Liver (tissue), 3 donors: ENCODE results near the gene CD59.

Experiments
- EGR1 ChIP-seq, 2 donors: IDR thresholded peaks; 2 replicates each; pipeline ENCODE4 v1.6.1; 2016 to 2018; ENCODE audit warnings: antibody characterized with exemption in 2 of 2, low read depth in 2 of 2
- FOXA1 ChIP-seq: IDR thresholded peaks from 2 replicates; pipeline ENCODE4 v1.6.1; 2016; ENCODE audit warnings: antibody characterized with exemption
- GABPA ChIP-seq, 2 donors: IDR thresholded peaks in 1 of 2; conservative IDR thresholded peaks in 1 of 2; 2 replicates each; pipeline ENCODE4 v1.6.1; 2016; ENCODE audit warnings: antibody characterized with exemption in 2 of 2, mild to moderate bottlenecking in 1 of 2, moderate library complexity in 1 of 2
- JUND ChIP-seq, 2 donors: IDR thresholded peaks; 2 replicates each; pipeline ENCODE4 v1.6.1; 2016; ENCODE audit warnings: antibody characterized with exemption in 2 of 2
- MAX ChIP-seq: IDR thresholded peaks from 2 replicates; pipeline ENCODE4 v1.6.1; 2016; ENCODE audit warnings: antibody characterized with exemption
- RAD21 ChIP-seq, 2 donors: IDR thresholded peaks; 2 replicates each; pipeline ENCODE4 v1.6.1; 2016; ENCODE audit warnings: antibody characterized with exemption in 2 of 2, mild to moderate bottlenecking in 2 of 2
- SP1 ChIP-seq: IDR thresholded peaks from 2 replicates; pipeline ENCODE4 v1.6.1; 2018; ENCODE audit warnings: antibody characterized with exemption, mild to moderate bottlenecking
- TAF1 ChIP-seq: conservative IDR thresholded peaks from 2 replicates; pipeline ENCODE4 v1.6.1; 2016; ENCODE audit warnings: antibody characterized with exemption, mild to moderate bottlenecking
- YY1 ChIP-seq: IDR thresholded peaks from 2 replicates; pipeline ENCODE4 v1.6.1; 2016; ENCODE audit warnings: antibody characterized with exemption, mild to moderate bottlenecking
- TF ChIP-seq, protein P1 (sequence below): fragments of 150-350 bp; IDR thresholded peaks from 2 replicates; pipeline ENCODE4 v1.5.1; 2017; ENCODE audit warnings: improper control_type of control experiment, low read depth, low read length; ENCODE audit not compliant: missing input control
- TF ChIP-seq, protein P2 (sequence below): IDR thresholded peaks from 2 replicates; pipeline ENCODE4 v1.6.1; 2016; ENCODE audit warnings: antibody characterized with exemption
- TF ChIP-seq, protein P3 (sequence below): IDR thresholded peaks from 2 replicates; pipeline ENCODE4 v1.6.1; 2016; ENCODE audit warnings: antibody characterized with exemption
- TF ChIP-seq, protein P4 (sequence below): IDR thresholded peaks from 2 replicates; pipeline ENCODE4 v1.6.1; 2016; ENCODE audit warnings: antibody characterized with exemption, mild to moderate bottlenecking
- donor health status: healthy.
- donor health status: healthy.

DNA sequence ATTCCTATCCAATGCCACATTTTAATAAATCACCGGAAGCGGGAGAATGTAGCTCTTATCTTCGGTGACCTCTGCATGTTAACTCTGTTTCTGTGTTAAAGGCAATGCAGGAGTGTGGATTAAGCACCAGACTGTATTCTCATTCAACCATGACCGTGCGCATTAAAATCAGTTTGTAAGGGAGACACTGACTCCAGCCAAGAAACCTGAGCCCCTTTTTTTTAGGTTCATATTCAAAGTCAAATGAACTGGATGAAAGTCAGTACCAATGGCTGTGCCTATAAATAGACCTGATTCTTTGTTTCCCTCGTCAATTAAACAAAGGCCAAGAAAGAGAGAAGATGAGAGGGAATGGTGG, 67.8 kb downstream of the CD59 start:
- TF ChIP-seq YY1 (no peak), GABPA (IDR thresholded peaks at IDR 0.05 in 1 of 2, conservative IDR thresholded peaks at IDR 0.05 in 1 of 2) (no peak), SP1 (no peak), RAD21 (IDR thresholded peaks at IDR 0.05) (no peak), TAF1 (no peak), JUND (IDR thresholded peaks at IDR 0.05) (no peak), MAX (no peak), EGR1 (IDR thresholded peaks at IDR 0.05; ENCODE audit: low read depth in 2 of 2) (no peak), FOXA1 (no peak)
- TF ChIP-seq, protein P1, sequence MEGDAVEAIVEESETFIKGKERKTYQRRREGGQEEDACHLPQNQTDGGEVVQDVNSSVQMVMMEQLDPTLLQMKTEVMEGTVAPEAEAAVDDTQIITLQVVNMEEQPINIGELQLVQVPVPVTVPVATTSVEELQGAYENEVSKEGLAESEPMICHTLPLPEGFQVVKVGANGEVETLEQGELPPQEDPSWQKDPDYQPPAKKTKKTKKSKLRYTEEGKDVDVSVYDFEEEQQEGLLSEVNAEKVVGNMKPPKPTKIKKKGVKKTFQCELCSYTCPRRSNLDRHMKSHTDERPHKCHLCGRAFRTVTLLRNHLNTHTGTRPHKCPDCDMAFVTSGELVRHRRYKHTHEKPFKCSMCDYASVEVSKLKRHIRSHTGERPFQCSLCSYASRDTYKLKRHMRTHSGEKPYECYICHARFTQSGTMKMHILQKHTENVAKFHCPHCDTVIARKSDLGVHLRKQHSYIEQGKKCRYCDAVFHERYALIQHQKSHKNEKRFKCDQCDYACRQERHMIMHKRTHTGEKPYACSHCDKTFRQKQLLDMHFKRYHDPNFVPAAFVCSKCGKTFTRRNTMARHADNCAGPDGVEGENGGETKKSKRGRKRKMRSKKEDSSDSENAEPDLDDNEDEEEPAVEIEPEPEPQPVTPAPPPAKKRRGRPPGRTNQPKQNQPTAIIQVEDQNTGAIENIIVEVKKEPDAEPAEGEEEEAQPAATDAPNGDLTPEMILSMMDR: no peak
- TF ChIP-seq, protein P2, sequence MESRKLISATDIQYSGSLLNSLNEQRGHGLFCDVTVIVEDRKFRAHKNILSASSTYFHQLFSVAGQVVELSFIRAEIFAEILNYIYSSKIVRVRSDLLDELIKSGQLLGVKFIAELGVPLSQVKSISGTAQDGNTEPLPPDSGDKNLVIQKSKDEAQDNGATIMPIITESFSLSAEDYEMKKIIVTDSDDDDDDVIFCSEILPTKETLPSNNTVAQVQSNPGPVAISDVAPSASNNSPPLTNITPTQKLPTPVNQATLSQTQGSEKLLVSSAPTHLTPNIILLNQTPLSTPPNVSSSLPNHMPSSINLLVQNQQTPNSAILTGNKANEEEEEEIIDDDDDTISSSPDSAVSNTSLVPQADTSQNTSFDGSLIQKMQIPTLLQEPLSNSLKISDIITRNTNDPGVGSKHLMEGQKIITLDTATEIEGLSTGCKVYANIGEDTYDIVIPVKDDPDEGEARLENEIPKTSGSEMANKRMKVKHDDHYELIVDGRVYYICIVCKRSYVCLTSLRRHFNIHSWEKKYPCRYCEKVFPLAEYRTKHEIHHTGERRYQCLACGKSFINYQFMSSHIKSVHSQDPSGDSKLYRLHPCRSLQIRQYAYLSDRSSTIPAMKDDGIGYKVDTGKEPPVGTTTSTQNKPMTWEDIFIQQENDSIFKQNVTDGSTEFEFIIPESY: no peak
- TF ChIP-seq, protein P3, sequence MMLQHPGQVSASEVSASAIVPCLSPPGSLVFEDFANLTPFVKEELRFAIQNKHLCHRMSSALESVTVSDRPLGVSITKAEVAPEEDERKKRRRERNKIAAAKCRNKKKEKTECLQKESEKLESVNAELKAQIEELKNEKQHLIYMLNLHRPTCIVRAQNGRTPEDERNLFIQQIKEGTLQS: no peak
- TF ChIP-seq, protein P4, sequence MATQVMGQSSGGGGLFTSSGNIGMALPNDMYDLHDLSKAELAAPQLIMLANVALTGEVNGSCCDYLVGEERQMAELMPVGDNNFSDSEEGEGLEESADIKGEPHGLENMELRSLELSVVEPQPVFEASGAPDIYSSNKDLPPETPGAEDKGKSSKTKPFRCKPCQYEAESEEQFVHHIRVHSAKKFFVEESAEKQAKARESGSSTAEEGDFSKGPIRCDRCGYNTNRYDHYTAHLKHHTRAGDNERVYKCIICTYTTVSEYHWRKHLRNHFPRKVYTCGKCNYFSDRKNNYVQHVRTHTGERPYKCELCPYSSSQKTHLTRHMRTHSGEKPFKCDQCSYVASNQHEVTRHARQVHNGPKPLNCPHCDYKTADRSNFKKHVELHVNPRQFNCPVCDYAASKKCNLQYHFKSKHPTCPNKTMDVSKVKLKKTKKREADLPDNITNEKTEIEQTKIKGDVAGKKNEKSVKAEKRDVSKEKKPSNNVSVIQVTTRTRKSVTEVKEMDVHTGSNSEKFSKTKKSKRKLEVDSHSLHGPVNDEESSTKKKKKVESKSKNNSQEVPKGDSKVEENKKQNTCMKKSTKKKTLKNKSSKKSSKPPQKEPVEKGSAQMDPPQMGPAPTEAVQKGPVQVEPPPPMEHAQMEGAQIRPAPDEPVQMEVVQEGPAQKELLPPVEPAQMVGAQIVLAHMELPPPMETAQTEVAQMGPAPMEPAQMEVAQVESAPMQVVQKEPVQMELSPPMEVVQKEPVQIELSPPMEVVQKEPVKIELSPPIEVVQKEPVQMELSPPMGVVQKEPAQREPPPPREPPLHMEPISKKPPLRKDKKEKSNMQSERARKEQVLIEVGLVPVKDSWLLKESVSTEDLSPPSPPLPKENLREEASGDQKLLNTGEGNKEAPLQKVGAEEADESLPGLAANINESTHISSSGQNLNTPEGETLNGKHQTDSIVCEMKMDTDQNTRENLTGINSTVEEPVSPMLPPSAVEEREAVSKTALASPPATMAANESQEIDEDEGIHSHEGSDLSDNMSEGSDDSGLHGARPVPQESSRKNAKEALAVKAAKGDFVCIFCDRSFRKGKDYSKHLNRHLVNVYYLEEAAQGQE: no peak
